Measurements from ENCODE around the gene GPC6.

DNA sequence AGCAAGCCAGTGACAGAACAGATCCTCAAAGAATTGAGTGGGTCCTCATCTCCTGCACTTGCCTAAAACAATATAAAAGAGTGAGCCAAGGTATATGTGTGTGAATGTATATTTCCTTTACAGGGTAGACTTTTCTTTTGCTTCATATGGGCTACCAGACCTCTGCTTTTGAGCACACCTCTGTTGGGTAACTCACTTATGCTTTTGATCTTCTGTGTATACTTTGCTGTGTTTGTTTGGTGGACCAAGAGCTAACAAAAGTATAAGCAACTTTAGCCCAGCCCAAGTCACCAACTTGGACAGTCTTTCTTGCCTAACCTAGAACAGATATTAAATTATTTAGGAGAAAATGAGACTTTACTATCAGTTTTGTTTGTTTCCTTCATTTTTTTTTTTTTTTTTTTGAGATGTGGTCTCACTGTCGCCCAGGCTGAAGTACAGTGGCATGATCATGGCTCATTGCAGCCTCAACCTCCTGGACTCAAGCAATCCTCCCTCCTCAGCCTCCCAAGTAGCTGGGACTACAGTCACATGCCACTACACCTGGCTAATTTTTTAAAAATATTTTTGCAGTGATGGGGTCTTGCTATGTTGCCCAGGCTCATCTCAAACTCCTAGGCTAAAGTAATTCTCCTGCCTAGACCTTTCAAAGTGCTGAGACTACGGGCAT is 739.8 kb downstream of the GPC6 start:
- TF ChIP-seq, protein P1, sequence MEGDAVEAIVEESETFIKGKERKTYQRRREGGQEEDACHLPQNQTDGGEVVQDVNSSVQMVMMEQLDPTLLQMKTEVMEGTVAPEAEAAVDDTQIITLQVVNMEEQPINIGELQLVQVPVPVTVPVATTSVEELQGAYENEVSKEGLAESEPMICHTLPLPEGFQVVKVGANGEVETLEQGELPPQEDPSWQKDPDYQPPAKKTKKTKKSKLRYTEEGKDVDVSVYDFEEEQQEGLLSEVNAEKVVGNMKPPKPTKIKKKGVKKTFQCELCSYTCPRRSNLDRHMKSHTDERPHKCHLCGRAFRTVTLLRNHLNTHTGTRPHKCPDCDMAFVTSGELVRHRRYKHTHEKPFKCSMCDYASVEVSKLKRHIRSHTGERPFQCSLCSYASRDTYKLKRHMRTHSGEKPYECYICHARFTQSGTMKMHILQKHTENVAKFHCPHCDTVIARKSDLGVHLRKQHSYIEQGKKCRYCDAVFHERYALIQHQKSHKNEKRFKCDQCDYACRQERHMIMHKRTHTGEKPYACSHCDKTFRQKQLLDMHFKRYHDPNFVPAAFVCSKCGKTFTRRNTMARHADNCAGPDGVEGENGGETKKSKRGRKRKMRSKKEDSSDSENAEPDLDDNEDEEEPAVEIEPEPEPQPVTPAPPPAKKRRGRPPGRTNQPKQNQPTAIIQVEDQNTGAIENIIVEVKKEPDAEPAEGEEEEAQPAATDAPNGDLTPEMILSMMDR (IDR thresholded peaks at IDR 0.05) = no peak
- TF ChIP-seq EZH2 (IDR thresholded peaks at IDR 0.05; ENCODE audit: borderline replicate concordance, insufficient read depth, low read depth, low read length, poor library complexity, severe bottlenecking) = no peak

Data from B cell (primary cell).